GM19193 (cell line): ENCODE results near the gene THSD7B.

Experiments
- POLR2A ChIP-seq: IDR thresholded peaks from 4 replicates; pipeline ENCODE4 v1.6.1; 2011; ENCODE audit not compliant: insufficient read depth, insufficient read length; ENCODE audit errors: extremely low read depth

THSD7B gene

GRCh38 chr2:136894007-136894634 is 128.8 kb downstream of the THSD7B start:
- no peak for TF ChIP-seq POLR2A

GRCh38 chr2:136901732-136902131 is 136.4 kb downstream of the THSD7B start:
- no peak for TF ChIP-seq POLR2A

GRCh38 chr2:136905779-136906178 is 140.4 kb downstream of the THSD7B start:
- TF ChIP-seq POLR2A = no peak

- TF ChIP-seq POLR2A = no peak
These were observed 144.4 kb downstream of the THSD7B start for GRCh38 chr2:136909777-136910176.

- no peak for TF ChIP-seq POLR2A
These were observed 150.8 kb downstream of the THSD7B start for GRCh38 chr2:136916131-136916530.

- TF ChIP-seq POLR2A = no peak
These were observed 152.1 kb downstream of the THSD7B start for GRCh38 chr2:136917411-136917881.

- no peak for TF ChIP-seq POLR2A
These were observed 154.3 kb downstream of the THSD7B start for GRCh38 chr2:136919682-136920081.

- TF ChIP-seq POLR2A = no peak
These were observed 155.4 kb downstream of the THSD7B start for GRCh38 chr2:136920652-136921333.

GRCh38 chr2:136927156-136927555 is 161.8 kb downstream of the THSD7B start:
- TF ChIP-seq POLR2A = no peak

- no peak for TF ChIP-seq POLR2A
These were observed 164.2 kb downstream of the THSD7B start for GRCh38 chr2:136929531-136929930.

GRCh38 chr2:136932700-136933099 is 167.4 kb downstream of the THSD7B start:
- TF ChIP-seq POLR2A = no peak

- TF ChIP-seq POLR2A = no peak
These were observed 169.8 kb downstream of the THSD7B start for GRCh38 chr2:136935119-136935518.

- TF ChIP-seq POLR2A = no peak
These were observed 190.7 kb downstream of the THSD7B start for GRCh38 chr2:136956050-136956449.

GRCh38 chr2:136957044-136957443 is 191.7 kb downstream of the THSD7B start:
- TF ChIP-seq POLR2A = no peak

GRCh38 chr2:136962105-136962725 is 196.9 kb downstream of the THSD7B start:
- no peak for TF ChIP-seq POLR2A

- TF ChIP-seq POLR2A = no peak
These were observed 201.1 kb downstream of the THSD7B start for GRCh38 chr2:136966485-136966884.
